IMR-90 (cell line): ENCODE data around the gene GFAP.

ENCODE experiments used
- CEBPB ChIP-seq: IDR thresholded peaks from 2 replicates; pipeline ENCODE4 v1.6.1; 2012; ENCODE audit warnings: low read depth, low read length, improper control_type of control experiment
- FOS ChIP-seq: fragments of 150-350 bp; IDR thresholded peaks from 2 replicates; pipeline ENCODE4 v1.6.1; 2016; ENCODE audit warnings: low read depth, low read length
- MAZ ChIP-seq: IDR thresholded peaks from 2 replicates; pipeline ENCODE4 v1.6.1; 2012; ENCODE audit warnings: low read depth, mild to moderate bottlenecking, low read length, improper control_type of control experiment, moderate library complexity, borderline replicate concordance
- MXI1 ChIP-seq: IDR thresholded peaks from 2 replicates; pipeline ENCODE4 v1.6.1; 2012; ENCODE audit warnings: low read depth, mild to moderate bottlenecking, low read length, moderate library complexity, borderline replicate concordance
- POLR2A ChIP-seq: IDR thresholded peaks from 2 replicates; pipeline ENCODE4 v1.6.1; 2012; ENCODE audit warnings: mild to moderate bottlenecking, low read depth, low read length
- RAD21 ChIP-seq: IDR thresholded peaks from 2 replicates; pipeline ENCODE4 v1.6.1; 2012; ENCODE audit warnings: low read length, improper control_type of control experiment
- RCOR1 ChIP-seq: IDR thresholded peaks from 2 replicates; pipeline ENCODE4 v1.6.1; 2012; ENCODE audit warnings: mild to moderate bottlenecking, low read length, improper control_type of control experiment; ENCODE audit not compliant: insufficient replicate concordance
- RFX5 ChIP-seq: IDR thresholded peaks from 2 replicates; pipeline ENCODE4 v1.8.0; 2012; ENCODE audit warnings: low read depth, mild to moderate bottlenecking, low read length, moderate library complexity
- SMC3 ChIP-seq: fragments of 150-350 bp; IDR thresholded peaks from 2 replicates; pipeline ENCODE4 v1.6.1; 2016; ENCODE audit warnings: low read depth, mild to moderate bottlenecking, antibody characterized with exemption, low read length, moderate library complexity
- TF ChIP-seq, protein P1 (sequence below): conservative IDR thresholded peaks from 2 replicates; pipeline ENCODE4 v1.5.1; 2012; ENCODE audit warnings: mild to moderate bottlenecking, low read depth, low read length, improper control_type of control experiment
- TF ChIP-seq, protein P2 (sequence below): fragments of 150-350 bp; IDR thresholded peaks from 2 replicates; pipeline ENCODE4 v1.6.1; 2017; ENCODE audit warnings: mild to moderate bottlenecking, antibody characterized with exemption, low read length, low read depth

DNA sequence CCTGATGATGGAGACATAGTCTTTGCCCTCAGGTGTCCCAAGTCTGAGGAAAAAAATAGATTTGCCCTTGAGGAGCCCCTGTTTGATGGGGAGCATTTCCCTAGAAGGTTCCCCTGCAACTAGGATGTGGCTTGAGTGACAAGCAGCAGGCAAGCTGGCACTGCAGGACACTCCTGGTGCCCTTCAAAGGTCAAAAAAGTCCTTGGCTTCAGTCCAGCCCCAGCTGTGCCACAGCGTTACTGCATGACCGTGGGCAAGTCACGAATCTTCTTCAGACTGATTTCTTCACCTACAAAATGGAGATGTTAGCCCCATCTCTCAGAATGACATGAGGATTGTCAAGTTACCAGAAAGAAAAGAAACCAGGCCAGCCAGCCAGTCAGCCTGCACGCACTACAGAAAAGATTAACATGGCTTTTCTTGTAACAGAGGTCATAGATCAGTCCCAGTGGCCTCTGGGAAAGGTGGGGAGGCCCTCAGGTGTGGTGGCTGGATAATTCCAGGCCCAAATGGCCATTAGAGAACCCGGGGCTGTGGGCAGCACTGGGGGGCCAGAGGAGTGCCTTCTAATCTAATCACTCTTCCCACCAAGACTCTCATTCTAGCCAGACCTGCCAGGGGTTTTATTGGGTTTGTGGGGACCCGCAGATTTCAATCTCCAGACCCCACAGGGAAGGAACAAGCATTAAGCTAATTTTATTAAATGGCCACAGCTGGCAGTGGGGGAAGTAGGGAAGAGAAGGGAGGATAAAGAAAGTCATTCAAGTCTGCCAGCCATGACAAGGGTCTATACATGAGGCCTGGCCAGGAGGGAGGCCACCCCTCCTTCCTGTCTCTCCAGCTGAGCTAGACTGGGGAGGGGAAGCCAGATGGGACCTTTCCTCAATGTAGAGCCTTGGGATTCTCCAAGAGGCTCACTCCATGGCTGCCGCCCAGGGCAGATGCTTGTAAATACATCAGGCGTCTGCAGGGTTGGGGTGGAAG lies 42.0 kb upstream of the GFAP start:
- TF ChIP-seq, protein P1, sequence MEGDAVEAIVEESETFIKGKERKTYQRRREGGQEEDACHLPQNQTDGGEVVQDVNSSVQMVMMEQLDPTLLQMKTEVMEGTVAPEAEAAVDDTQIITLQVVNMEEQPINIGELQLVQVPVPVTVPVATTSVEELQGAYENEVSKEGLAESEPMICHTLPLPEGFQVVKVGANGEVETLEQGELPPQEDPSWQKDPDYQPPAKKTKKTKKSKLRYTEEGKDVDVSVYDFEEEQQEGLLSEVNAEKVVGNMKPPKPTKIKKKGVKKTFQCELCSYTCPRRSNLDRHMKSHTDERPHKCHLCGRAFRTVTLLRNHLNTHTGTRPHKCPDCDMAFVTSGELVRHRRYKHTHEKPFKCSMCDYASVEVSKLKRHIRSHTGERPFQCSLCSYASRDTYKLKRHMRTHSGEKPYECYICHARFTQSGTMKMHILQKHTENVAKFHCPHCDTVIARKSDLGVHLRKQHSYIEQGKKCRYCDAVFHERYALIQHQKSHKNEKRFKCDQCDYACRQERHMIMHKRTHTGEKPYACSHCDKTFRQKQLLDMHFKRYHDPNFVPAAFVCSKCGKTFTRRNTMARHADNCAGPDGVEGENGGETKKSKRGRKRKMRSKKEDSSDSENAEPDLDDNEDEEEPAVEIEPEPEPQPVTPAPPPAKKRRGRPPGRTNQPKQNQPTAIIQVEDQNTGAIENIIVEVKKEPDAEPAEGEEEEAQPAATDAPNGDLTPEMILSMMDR, result no peak
- no peak for TF ChIP-seq MAZ
- no peak for TF ChIP-seq RCOR1
- TF ChIP-seq POLR2A, result no peak
- TF ChIP-seq, protein P2, sequence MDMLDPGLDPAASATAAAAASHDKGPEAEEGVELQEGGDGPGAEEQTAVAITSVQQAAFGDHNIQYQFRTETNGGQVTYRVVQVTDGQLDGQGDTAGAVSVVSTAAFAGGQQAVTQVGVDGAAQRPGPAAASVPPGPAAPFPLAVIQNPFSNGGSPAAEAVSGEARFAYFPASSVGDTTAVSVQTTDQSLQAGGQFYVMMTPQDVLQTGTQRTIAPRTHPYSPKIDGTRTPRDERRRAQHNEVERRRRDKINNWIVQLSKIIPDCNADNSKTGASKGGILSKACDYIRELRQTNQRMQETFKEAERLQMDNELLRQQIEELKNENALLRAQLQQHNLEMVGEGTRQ, result no peak
- TF ChIP-seq MXI1, result no peak
- no peak for TF ChIP-seq RFX5
- no peak for TF ChIP-seq FOS
- no peak for TF ChIP-seq CEBPB
- TF ChIP-seq RAD21, result no peak
- TF ChIP-seq SMC3, result no peak
